AG08396 (cell line): ENCODE results near the gene MYL12B.
A peak's percentile ranks its signal among the peaks of the same experiment; 100 is the strongest.
"Not testable (repeated sequence)": the region's sequence is repeated elsewhere in the genome, so short reads cannot be mapped to it uniquely, and the experiment has no call there.

Source experiments
- DNase-seq: peaks from one replicate; pipeline ENCODE4 v3.0.0; 2012; ENCODE audit warnings: low spot score, mixed read lengths

MYL12B gene

GRCh38 chr18:3262234-3263131, 550 bp downstream of the MYL12B start:
- no peak for DNase-seq

GRCh38 chr18:3263132-3263700, 1.3 kb downstream of the MYL12B start:
- DNase-seq: no peak

DNA sequence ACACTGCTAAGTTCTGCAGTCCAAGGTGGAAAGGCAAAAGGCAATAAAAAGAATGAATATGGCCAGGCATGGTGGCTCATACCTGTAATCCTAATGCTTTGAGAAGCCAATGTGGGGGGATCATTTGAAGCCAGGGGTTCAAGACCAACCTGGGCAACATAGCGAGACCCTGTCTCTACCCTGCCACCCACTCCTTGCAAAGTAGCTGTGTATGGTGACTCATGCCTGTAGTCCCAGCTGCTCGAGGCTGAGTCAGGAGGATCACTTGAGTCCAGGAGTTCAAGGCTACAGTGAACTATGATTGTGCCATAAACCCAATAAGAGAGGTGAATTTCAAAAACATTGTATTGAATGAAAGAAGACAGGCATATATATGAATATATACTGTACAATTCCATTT, 2.4 kb downstream of the MYL12B start:
- DNase-seq: no peak

DNA sequence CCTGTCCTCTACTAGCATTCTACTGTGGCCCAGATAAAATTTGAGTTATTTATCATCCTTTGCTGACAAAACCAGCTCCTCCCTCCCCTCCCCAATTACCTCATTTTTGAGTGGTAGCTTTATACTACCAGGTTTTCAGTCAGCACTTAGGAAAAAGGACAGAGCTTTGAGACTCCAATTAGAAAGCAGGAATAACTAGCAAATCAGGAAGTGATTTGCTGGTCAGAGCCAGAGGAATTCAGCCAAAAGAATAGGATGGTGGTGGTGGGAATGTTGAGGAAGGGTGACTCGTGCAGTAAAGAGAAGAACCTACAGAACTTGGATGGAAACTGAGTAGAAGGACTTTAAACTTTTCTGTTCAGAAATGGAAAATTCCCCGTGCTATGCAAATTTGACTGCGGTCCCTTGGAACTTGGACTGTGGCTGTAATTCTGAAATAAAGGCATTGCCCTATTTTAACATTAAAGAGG, 3.7 kb downstream of the MYL12B start:
- peak; percentile 38 for DNase-seq

DNA sequence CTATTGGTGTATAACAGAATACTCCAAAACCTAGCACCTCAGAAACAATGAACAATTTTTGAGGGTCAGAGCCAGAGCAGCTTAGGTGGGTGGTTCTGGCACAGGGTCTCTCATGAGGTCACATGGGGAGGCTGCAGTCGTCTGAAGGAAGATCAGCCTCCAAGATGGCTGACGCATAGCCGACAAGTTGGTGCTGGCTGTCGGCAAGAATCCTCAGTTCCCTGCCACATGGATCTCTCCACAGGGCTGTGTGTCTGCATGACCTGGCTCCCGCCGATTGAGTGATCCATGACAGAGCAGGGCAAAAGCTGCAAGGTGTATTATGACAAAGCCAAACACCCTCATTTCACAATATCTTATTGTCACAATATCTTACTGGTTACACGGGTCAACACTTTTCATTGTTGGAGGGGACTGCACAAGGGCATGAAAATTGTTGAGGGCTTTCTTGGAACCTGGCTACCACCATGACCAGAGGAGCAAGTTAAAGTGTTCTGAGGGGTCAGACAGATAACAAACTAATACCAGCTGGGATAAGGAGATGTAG, 4.2 kb downstream of the MYL12B start:
- no peak for DNase-seq

DNA sequence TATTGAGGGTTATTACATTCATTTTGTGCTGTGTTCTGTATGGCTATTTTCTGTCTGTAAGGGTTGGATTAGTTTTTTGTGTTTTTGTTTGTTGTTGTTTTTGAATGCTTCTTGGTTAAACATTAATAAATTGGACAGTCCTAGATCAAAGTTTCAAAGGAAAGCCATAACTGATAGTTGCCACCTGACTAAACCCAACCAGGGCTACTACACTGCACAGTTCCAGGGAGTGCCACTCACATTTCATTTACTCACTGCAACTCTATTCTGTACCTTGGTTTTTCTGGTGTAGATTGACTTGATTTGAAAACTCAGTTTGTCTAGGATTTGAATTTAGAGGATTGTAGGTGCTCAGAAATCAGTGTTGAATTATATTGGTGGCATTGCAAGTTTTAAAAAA, 6.4 kb downstream of the MYL12B start:
- DNase-seq: no peak

DNA sequence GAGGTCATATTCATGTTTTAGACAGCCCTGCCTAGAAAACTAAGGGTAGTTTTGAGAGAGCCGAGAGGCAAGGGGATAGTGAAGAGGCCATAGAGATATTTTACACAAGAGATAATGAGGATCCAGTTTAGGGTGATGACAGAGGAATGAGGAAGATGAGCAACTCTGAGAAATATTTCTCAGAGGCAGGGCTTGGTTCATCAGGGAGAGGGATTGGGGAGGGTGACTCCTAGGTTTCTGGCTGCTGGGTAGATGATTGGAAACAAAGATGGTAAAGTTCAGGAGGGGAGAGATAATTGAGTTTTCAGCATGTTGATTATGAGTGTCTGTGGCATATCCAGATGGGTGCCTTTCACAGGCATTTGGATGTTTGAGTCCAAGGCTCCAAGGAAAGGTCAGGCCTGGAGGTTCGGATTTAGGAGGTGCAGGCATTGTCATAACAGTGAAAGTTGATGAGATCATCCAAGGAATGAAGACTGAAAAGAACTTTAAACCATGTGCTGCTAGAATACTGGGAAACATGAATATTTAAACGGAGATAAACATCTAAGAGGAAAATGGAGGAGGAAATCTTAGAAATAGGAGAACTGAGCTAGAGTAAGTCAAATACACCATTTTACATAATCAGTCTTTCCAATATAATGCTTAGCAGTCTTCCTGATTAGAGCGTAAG, 7.4 kb downstream of the MYL12B start:
- DNase-seq: peak; percentile 19

- DNase-seq: no peak
These were observed 8.0 kb downstream of the MYL12B start for GRCh38 chr18:3269914-3270299.

DNA sequence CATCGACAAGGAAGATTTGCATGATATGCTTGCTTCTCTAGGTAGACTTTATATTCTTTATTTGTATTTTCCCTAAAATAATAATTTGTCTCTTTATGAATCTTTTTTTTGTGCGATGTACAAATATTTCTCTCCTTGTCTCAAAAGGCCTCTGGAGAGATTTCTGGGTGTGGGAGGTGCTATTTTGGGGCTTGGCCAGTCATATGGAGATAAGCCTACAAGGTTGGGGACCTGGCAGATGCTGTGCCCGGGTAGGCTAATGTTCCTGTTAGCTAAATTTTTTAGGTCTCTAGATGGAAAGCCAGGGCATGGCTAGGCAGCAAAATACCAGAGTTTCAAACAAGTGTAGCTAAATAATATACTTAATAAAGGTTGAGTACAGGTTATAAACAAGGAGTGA, 11.1 kb downstream of the MYL12B start:
- DNase-seq: no peak

DNA sequence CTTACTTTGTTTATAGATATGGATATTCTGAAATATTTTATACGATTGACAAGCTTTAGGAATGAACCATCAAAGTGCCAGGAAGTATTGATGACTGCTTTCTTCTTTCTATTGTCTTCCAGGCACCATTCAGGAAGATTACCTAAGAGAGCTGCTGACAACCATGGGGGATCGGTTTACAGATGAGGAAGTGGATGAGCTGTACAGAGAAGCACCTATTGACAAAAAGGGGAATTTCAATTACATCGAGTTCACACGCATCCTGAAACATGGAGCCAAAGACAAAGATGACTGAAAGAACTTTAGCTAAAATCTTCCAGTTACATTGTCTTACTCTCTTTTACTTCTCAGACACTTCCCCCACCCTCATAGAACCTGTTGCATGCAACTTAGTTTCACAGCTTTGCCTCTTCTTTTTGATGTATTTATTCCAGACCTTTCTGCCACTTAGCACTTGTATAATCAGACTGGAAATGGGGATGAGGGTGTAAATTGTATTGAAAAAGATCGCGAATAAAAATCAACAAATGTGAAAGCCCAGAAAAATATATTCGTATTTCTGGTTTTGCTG, 15.8 kb downstream of the MYL12B start:
- not testable (repeated sequence) for DNase-seq

DNA sequence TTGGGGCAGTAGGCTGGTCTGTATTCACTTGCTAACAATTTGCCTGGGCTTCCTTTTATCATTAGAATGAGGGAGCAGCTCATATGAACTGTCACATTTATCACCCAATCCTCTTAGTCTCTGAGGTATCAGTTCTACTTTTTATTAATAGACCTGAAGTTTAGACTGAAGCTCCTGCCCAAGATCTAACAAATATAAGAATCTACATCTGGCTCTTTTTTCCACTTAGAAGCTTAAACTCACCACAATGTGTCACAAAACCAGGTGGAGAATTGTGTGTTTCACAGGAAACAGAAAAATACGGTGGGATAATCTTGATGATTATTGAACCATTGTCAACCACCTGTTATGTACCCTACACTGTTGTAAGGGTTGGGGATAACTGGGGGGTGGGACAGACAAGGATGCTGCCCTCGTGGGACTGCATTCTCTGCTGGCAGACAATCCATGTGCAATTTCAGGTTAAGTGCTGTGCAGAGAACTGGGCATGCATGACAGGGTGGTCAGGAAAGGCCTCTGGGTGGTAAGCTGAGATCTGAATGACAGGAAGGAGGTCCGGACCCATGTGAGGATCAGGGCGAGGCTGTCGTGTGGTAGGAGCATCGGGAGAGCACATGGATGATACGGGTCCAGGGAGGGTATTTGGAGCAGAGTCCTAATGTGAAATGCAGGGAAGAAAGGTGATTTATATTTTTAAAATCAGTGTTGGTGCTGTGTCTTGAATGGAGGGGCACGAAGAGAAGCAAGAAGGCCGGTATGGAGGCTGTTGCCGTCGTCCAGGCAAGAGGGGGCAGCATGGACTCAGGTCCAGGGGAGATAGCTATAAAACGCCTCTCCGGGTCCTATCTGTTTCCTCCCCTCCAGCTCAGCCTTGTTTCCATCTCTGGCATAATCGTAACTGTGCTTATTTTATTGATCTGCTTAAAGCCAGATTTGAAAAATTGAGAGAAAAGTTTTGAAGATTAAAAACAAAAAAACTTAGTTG, 17.6 kb downstream of the MYL12B start:
- no peak for DNase-seq

DNA sequence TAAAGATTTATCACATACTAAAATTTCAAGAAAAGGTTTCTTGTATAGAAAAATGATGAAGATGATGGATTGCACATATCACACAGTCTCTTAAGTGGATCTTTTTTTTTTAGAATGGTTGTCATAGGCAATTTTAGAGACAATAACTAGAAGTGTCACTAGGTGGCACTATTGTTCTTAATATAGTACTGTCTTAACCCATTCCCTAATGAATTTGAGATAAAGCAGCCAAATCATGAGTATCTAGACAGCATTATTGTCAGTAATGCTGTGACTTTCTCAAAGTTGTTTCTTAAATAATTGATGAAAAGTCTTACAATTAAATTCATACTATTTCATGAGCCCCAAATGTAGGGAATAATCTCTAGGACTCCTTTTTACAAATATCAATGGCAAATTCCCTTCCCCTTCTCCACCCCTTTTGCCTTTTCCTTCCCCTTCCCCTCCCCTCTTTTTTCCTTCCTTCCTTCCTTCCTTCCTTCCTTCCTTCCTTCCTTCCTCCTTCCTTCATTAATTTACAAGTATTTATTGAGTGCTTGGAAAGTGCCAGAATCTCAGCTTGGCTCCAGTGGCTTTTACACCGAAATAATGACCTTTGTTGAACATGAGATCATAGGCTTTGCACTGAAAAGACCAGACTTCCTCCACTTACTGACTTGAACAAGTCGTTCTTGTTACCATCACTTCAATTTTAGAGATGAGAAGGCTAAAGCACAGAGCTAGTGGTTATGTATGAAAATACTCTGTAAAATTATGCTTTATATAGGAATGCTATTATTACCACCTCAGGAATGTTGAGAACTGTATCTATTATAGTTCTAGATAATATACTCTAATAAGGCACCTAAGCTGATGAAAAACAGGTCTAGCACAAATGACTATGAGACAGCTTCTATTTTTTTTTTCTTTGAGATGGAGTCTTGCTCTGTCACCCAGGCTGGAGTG, 19.8 kb downstream of the MYL12B start:
- peak; percentile 39 for DNase-seq

GRCh38 chr18:3283253-3283863, 21.4 kb downstream of the MYL12B start:
- no peak for DNase-seq

GRCh38 chr18:3283908-3284307, 22.0 kb downstream of the MYL12B start:
- DNase-seq: no peak

DNA sequence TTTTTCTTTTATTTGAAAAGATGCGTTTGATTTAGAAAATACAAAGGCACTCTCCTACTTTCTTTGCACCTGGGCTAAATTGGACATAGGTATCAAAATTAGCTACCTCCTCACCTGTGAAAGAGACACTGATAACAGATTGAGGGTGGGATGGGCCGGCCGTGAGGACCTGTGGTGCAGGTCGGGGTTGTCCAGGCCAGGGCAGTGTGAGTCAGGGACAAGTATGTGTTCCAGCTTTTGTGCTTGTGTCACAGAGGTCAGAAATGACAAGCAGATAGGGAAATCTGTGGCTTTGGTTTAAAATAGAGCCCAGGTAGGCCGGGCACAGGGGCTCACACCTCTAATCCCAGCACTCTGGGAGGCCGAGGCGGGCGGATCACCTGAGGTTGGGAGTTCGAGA, 22.6 kb downstream of the MYL12B start:
- no peak for DNase-seq

GRCh38 chr18:3286159-3286558, 24.2 kb downstream of the MYL12B start:
- DNase-seq: no peak

- DNase-seq: no peak
These were observed 31.4 kb downstream of the MYL12B start for GRCh38 chr18:3293196-3293951.

GRCh38 chr18:3294435-3295080, 32.6 kb downstream of the MYL12B start:
- DNase-seq: no peak
